ENCODE measurements around the gene FAU.

DNA sequence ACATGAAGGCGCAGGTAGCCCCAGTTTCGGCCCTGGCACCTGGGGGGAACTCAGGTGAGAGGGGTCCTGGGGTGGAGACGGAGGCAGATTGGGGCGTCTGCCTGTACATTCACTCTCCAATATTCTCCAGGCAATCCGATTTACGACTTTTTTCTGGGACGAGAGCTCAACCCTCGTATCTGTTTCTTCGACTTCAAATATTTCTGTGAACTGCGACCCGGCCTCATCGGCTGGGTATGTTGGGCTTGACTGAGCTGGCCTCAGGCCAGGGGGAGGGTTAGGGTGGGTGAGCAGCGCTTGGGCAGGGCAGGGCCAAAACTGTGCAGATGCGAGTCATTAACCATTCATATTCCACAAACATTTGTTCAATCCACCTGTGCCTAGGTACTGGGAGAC lies 8.6 kb downstream of the FAU start:
- no peak for TF ChIP-seq POLR2A (IDR thresholded peaks at IDR 0.05)
- TF ChIP-seq, protein P1, sequence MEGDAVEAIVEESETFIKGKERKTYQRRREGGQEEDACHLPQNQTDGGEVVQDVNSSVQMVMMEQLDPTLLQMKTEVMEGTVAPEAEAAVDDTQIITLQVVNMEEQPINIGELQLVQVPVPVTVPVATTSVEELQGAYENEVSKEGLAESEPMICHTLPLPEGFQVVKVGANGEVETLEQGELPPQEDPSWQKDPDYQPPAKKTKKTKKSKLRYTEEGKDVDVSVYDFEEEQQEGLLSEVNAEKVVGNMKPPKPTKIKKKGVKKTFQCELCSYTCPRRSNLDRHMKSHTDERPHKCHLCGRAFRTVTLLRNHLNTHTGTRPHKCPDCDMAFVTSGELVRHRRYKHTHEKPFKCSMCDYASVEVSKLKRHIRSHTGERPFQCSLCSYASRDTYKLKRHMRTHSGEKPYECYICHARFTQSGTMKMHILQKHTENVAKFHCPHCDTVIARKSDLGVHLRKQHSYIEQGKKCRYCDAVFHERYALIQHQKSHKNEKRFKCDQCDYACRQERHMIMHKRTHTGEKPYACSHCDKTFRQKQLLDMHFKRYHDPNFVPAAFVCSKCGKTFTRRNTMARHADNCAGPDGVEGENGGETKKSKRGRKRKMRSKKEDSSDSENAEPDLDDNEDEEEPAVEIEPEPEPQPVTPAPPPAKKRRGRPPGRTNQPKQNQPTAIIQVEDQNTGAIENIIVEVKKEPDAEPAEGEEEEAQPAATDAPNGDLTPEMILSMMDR (IDR thresholded peaks at IDR 0.05) = no peak

Measured in ovary (tissue), 3 donors.